ENCODE measurements around the gene SREBF1.

DNA sequence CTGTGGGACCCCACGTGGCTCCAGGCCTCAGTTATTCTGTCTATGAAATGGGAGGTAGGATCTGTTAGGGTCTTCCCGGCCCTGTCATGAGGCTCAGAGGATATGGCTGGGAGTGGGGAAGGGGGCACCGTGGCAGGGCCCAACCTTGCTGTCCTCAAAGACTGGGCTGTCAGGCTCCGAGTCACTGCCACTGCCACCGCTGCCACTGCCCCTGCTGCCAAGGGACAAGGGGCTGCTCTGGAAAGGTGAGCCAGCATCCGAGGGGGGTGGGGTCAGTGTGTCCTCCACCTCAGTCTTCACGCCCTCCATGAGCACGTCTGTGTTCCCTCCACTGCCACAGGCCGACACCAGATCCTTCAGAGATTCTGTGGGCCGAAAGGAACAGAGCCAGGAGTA, 19.2 kb downstream of the SREBF1 start:
- TF ChIP-seq CTCF (conservative IDR thresholded peaks at IDR 0.05; ENCODE audit: low read depth, low read length) (no peak), EZH2 (IDR thresholded peaks at IDR 0.05; ENCODE audit: low read length, unreplicated experiment) (no peak)
